Airway epithelial cell (primary cell): ENCODE data around the gene EFNA4. TPM values are rescaled to one million over a fixed set of nuclear protein-coding genes. Genes with fewer than 3 reads are reported as not detected.

ENCODE experiments used
- total RNA-seq: library from RNA; depleted of rRNA; stranded (reverse); fragments of >200 nt; gene quantifications from 2 replicates; pipeline ENCODE4 v1.2.3, GENCODE V29; 2015

The EFNA4 gene
- 25.0 and 26.7 TPM in 2 replicates for total RNA-seq

GRCh38 chr1:155063550-155064110 is at the start of gene EFNA4:
Gene EFNA4 (plus strand): TSS chr1:155063740. CDS start chr1:155063824, 84 bp downstream.

GRCh38 chr1:155033524-155033923 is 30.0 kb upstream of the EFNA4 start, which contains the start of the genes DCST1 and DCST2:
Gene DCST1 (plus strand): TSS chr1:155033824. CDS start chr1:155034037, 213 bp downstream.
Gene DCST2 (minus strand): TSS chr1:155033781. CDS start chr1:155033701, 80 bp downstream.

DNA sequence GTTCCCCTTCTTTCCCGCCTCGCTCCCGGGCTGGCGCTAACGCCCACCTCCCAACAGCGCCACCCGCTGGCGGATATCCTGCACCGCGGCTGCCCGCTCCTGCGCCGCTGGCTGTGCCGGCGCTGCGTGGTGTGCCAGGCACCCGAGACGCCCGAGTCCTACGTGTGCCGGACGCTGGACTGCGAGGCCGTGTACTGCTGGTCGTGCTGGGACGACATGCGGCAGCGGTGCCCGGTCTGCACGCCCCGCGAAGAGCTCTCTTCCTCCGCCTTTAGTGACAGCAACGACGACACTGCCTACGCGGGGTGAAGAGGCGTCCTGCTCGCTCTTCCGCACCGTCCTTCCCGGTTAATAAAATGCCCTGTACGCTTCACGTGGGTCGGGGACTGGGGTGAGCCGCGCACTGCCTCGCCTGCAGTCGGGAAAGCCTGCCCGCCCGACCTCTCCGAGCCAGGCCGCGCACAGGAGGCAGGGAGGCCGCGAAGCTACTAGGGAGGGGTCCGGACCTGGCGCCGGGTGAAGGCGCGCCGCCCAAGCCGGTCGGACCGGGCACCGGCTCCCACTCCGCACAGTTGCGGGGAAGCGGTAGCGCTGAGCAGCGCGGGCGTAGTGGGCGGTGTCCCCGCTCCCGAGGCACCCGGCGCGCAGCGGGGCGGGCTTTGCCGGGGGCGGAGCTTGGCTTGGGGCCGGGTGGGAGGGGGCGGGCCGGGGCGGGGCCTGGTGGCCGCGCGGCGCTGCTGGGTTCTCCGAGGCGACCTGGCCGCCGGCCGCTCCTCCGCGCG is 12.8 kb upstream of the EFNA4 start, which contains the start of gene ADAM15:
Gene ADAM15, plus strand, starts transcription at position 757 of the 782 bp plus-strand sequence. CDS start 71 bp downstream, outside the sequence.

DNA sequence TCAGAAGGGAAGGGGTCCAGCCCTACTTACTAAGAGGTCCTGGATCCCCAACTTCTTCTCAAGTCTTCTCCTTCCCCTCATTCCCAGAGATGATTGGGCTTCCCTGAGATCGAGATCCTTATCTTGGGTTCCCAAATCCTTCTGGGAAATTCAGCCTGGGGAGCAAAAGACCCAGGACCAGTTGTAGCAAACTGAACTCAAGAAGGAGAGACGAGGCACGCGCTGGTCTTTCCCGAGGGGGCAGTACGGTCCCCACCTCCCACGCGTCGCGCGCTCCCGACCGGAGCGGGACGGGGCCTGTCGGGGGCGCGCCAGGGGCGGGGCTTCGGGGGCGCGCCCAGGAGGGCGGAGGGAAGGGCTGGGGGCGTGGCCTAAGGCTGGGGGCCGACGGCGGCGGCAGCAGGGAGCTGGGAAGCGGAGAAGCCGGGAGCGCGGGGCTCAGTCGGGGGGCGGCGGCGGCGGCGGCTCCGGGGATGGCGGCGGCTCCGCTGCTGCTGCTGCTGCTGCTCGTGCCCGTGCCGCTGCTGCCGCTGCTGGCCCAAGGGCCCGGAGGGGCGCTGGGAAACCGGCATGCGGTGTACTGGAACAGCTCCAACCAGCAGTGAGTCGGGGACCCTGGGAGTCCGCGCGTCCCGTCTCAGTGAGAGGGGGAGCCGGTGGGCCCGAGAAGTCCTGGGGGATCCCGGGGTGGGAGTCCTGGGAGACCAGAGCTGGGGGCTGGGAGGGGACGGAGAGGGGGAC is 15.1 kb downstream of the EFNA4 start, which contains the start of gene EFNA3:
Gene EFNA3, plus strand, starts transcription at position 369 of the 741 bp plus-strand sequence. Its CDS starts 105 bp downstream, at position 474.

Other genes starting within 250 kb of the EFNA4 start
- 0.07 TPM in 1 of 2 replicates, not detected in the other for gene KCNN3, start 193.5 kb upstream of the EFNA4 start, total RNA-seq
- 13.7 and 14.2 TPM in 2 replicates for gene PMVK, start 127.0 kb upstream of the EFNA4 start, total RNA-seq
- 27.4 and 28.8 TPM in 2 replicates for gene PBXIP1, start 107.6 kb upstream of the EFNA4 start, total RNA-seq
- 15.3 and 24.6 TPM in 2 replicates for gene PYGO2, start 102.0 kb upstream of the EFNA4 start, total RNA-seq
- 256 and 325 TPM in 2 replicates for gene SHC1, start 93.0 kb upstream of the EFNA4 start, total RNA-seq
- 208 and 242 TPM in 2 replicates for gene CKS1B, start 89.1 kb upstream of the EFNA4 start, total RNA-seq
- 32.0 and 42.0 TPM in 2 replicates for gene FLAD1, start 80.4 kb upstream of the EFNA4 start, total RNA-seq
- gene LENEP, start 70.2 kb upstream of the EFNA4 start, total RNA-seq = 0.92 TPM in 1 of 2 replicates, not detected in the other
- gene ZBTB7B, start 60.9 kb upstream of the EFNA4 start, total RNA-seq = 67.2 and 89.0 TPM in 2 replicates
- 0.07 TPM in 1 of 2 replicates, not detected in the other for gene DCST2, start 30.0 kb upstream of the EFNA4 start, total RNA-seq
- not detected in 2 replicates for gene DCST1, start 29.9 kb upstream of the EFNA4 start, total RNA-seq
- 296 and 381 TPM in 2 replicates for gene ADAM15, start 12.4 kb upstream of the EFNA4 start, total RNA-seq
- 20.9 and 33.1 TPM in 2 replicates for gene EFNA3, start 15.1 kb downstream of the EFNA4 start, total RNA-seq
- 26.1 and 41.9 TPM in 2 replicates for gene EFNA1, start 64.1 kb downstream of the EFNA4 start, total RNA-seq
- gene SLC50A1, start 72.1 kb downstream of the EFNA4 start, total RNA-seq = 46.4 and 54.8 TPM in 2 replicates
- gene DPM3, start 76.8 kb downstream of the EFNA4 start, total RNA-seq = 32.6 and 44.4 TPM in 2 replicates
- 88.1 and 130 TPM in 2 replicates for gene KRTCAP2, start 109.6 kb downstream of the EFNA4 start, total RNA-seq
- 1.8 and 3.0 TPM in 2 replicates for gene TRIM46, start 110.1 kb downstream of the EFNA4 start, total RNA-seq
- gene THBS3, start 144.2 kb downstream of the EFNA4 start, total RNA-seq = 4.8 and 8.2 TPM in 2 replicates
- 72.9 and 101 TPM in 2 replicates for gene MTX1, start 145.0 kb downstream of the EFNA4 start, total RNA-seq
- 20.9 and 28.0 TPM in 2 replicates for gene ENTREP3, start 191.7 kb downstream of the EFNA4 start, total RNA-seq
- gene SCAMP3, start 198.6 kb downstream of the EFNA4 start, total RNA-seq = 48.8 and 83.8 TPM in 2 replicates
- gene CLK2, start 209.8 kb downstream of the EFNA4 start, total RNA-seq = 21.6 and 32.8 TPM in 2 replicates
- 0.28 and 1.3 TPM in 2 replicates for gene HCN3, start 213.7 kb downstream of the EFNA4 start, total RNA-seq
- 0.28 TPM in 1 of 2 replicates, not detected in the other for gene PKLR, start 237.7 kb downstream of the EFNA4 start, total RNA-seq
- gene FDPS, start 245.1 kb downstream of the EFNA4 start, total RNA-seq = 420 and 512 TPM in 2 replicates